ENCODE results near the gene KLRB1. TPM values are rescaled to one million over a fixed set of nuclear protein-coding genes. Genes with fewer than 3 reads are reported as not detected.

KLRB1 gene
- polyA plus RNA-seq, 2 of the 4 experiments (the other 2 are of a cell fraction): not detected

- WGBS (ENCODE audit: missing lambda C conversion rate): 1% methylated on average over 21 of the region's 55 CpGs
- POLR2A ChIA-PET: interaction anchor here (1.4 kb wide), 1 partner anchor 8 kb away, joined by 6 read pairs; no protein-coding TSS in a partner anchor
- peak overlapping the region; percentile 77 to 86 for H3K27ac ChIP-seq
- FAIRE-seq: no peak
- peak overlapping the region; percentile 74 for H3K4me3 ChIP-seq
- TF ChIP-seq RAD21 (conservative IDR thresholded peaks at IDR 0.05 in 1 of 2, IDR thresholded peaks at IDR 0.05 in 1 of 2): no peak
- TF ChIP-seq HDAC2 (IDR thresholded peaks at IDR 0.05): peak; percentile 63; the same call in 1 of the 2 replicates
- TF ChIP-seq POLR2AphosphoS2 (conservative IDR thresholded peaks at IDR 0.05; ENCODE audit: low read length): no peak
- 0 out of 3 replicates have a peak, but pooled peaks have one; percentile 16 for TF ChIP-seq BCL3 (IDR thresholded peaks at IDR 0.05)
- 0 out of 2 replicates have a peak, but pooled peaks have one; percentile 47 for TF ChIP-seq MYC (IDR thresholded peaks at IDR 0.05; ENCODE audit: borderline replicate concordance, low read length)
- TF ChIP-seq SMC3 (IDR thresholded peaks at IDR 0.05): 0 out of 3 replicates have a peak, but pooled peaks have one; percentile 9
- no peak for TF ChIP-seq MAZ (IDR thresholded peaks at IDR 0.05; ENCODE audit: borderline replicate concordance, low read depth, low read length)
- peak; percentile 92 for TF ChIP-seq E2F6 (IDR thresholded peaks at IDR 0.05; ENCODE audit: borderline replicate concordance, low read depth)
- TF ChIP-seq MAX (IDR thresholded peaks at IDR 0.05): peak; percentile 79
- no peak for TF ChIP-seq CHD2 (IDR thresholded peaks at IDR 0.05; ENCODE audit: low read length, partially characterized antibody)
- peak; percentile 39; the same call in 1 of the 2 replicates for TF ChIP-seq POLR2A (IDR thresholded peaks at IDR 0.05; ENCODE audit: low read length)
- no peak for TF ChIP-seq RCOR1 (IDR thresholded peaks at IDR 0.05; ENCODE audit: low read depth, low read length)
- 0 out of 5 replicates have a peak, but pooled peaks of 1 of the 2 experiments have one; percentile 26 for TF ChIP-seq JUN (IDR thresholded peaks at IDR 0.05)
- no peak for TF ChIP-seq HES2 (IDR thresholded peaks at IDR 0.05)
- TF ChIP-seq TP53 (CRISPR knock-in tag; IDR thresholded peaks at IDR 0.05): no peak
- TF ChIP-seq PHF8 (IDR thresholded peaks at IDR 0.05; ENCODE audit: borderline replicate concordance, low read depth): peak; percentile 51; the same call in 1 of the 2 replicates
- no peak for TF ChIP-seq CTCF (IDR thresholded peaks at IDR 0.05)
- peaks cover 13% of the 10 kb centered on the region; the same call in 2 of the 3 replicates for H3K4me1 ChIP-seq
- peak; percentile 92 to 97 for ATAC-seq
- peak; percentile 74 to 83 for DNase-seq (ENCODE audit: low read depth in 1 of 2, low spot score in 1 of 2)
- H3K9me3 ChIP-seq: no peaks in the 10 kb centered on the region
- CTCF ChIA-PET: interaction anchor here (0.6 to 2.1 kb wide), 6 partner anchors 8 to 61 kb away, joined by 3 to 10 read pairs (median 4); no protein-coding TSS in a partner anchor
- peak overlapping the region; percentile 98 for H3K4me2 ChIP-seq
These were observed 40.3 kb upstream of the KLRB1 start for GRCh38 chr12:9647825-9648700.

Measured in A549 (cell line).